Measurements from ENCODE around the gene STARD13.

The STARD13 gene

GRCh38 chr13:33279414-33280278 lies 5.9 kb downstream of the STARD13 start:
- no peak for DNase-seq (ENCODE audit: low spot score in 2 of 2)

DNA sequence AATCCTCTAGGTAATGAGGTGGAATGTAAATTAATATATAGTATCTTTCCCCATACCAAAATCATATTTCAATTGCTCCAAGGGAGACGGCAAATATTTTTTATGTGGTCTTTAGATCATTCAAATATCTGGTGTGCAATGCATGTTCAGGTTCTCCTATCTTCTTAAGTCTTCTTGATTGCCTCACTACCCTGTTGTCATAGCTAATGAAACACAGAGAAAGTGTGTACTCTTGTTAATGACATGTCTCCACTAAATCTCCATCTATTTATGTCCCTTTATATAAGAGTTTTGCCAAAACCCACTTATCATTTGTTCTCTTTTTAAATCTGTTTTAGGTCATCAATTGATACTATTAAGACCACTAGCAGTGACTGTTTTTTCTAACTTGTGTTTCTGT lies 6.6 kb downstream of the STARD13 start:
- ATAC-seq (replicated peaks; ENCODE audit: extremely low read depth, poor library complexity, severe bottlenecking) (no peak), DNase-seq (ENCODE audit: low spot score in 2 of 2) (no peak)
- Mint-ChIP-seq H3K36me3 (ENCODE audit: insufficient read depth) (no peaks in the 10 kb centered on the region), H3K4me1 (no peaks in the 10 kb centered on the region), H3K27me3 (peaks cover 17% of the 10 kb centered on the region), H3K4me3 (no peak overlapping the region), H3K9me3 (no peaks in the 10 kb centered on the region), H3K27ac (ENCODE audit: low read depth) (no peak overlapping the region)

More at GRCh38 chr13:33279414-33280278, 5.9 kb downstream of the STARD13 start:
- H3K36me3 Mint-ChIP-seq (ENCODE audit: insufficient read depth) = no peaks in the 10 kb centered on the region
- no peaks in the 10 kb centered on the region for H3K9me3 Mint-ChIP-seq
- no peaks in the 10 kb centered on the region for H3K4me1 Mint-ChIP-seq
- H3K27me3 Mint-ChIP-seq = peaks cover 18% of the 10 kb centered on the region
- H3K4me3 Mint-ChIP-seq = no peak overlapping the region
- no peak overlapping the region for H3K27ac Mint-ChIP-seq (ENCODE audit: low read depth)
- no peak for ATAC-seq (replicated peaks; ENCODE audit: extremely low read depth, poor library complexity, severe bottlenecking)

GRCh38 chr13:33277946-33278345 lies 7.6 kb downstream of the STARD13 start:
- Mint-ChIP-seq H3K27me3 (peaks cover 18% of the 10 kb centered on the region), H3K9me3 (no peaks in the 10 kb centered on the region), H3K4me1 (no peaks in the 10 kb centered on the region), H3K4me3 (no peak overlapping the region), H3K27ac (ENCODE audit: low read depth) (no peak overlapping the region), H3K36me3 (ENCODE audit: insufficient read depth) (no peaks in the 10 kb centered on the region)
- DNase-seq (ENCODE audit: low spot score in 2 of 2) = no peak
- ATAC-seq (replicated peaks; ENCODE audit: extremely low read depth, poor library complexity, severe bottlenecking) = no peak

DNA sequence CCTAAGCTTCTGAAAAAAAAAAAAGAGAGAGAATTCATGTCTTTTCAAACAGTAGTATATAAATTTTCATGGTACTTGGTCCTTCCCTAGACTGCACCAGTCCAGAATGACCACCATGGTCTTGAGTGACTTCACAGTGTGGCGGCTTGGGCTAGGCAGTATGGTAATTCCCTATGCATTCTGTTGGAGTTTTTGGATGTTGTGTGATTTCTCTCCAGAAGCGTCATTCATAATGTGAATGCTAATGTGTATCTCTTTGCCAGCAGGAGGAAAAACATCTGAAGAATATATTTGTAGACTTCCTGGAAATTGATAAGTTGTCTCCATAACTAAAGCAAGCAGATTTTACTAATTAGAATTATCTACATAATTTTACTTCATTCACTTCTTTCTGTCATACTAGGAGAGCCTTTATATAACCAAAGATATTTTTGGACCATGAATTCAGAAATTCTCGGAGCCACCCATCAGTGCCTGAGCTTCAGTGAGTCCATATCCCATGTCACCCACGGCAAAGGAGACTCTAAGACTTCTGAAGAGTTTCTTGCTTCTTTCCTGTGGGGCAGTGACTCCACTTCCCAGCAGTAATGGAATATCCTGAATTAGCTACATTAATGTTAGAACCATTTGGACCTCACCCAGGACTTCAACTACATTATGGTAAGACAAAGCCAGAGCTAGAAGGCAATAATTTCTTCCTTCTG lies 8.4 kb downstream of the STARD13 start:
- H3K27me3 Mint-ChIP-seq = peaks cover 18% of the 10 kb centered on the region
- no peaks in the 10 kb centered on the region for H3K4me1 Mint-ChIP-seq
- DNase-seq (ENCODE audit: low spot score in 2 of 2) (no peak), ATAC-seq (replicated peaks; ENCODE audit: extremely low read depth, poor library complexity, severe bottlenecking) (no peak)
- H3K36me3 Mint-ChIP-seq (ENCODE audit: insufficient read depth) = no peaks in the 10 kb centered on the region
- H3K9me3 Mint-ChIP-seq = no peaks in the 10 kb centered on the region
- no peak overlapping the region for H3K4me3 Mint-ChIP-seq
- no peak overlapping the region for H3K27ac Mint-ChIP-seq (ENCODE audit: low read depth)

GRCh38 chr13:33276570-33276969 lies 9.0 kb downstream of the STARD13 start:
- peaks cover 18% of the 10 kb centered on the region for H3K27me3 Mint-ChIP-seq
- H3K4me3 Mint-ChIP-seq = no peak overlapping the region
- no peak for ATAC-seq (replicated peaks; ENCODE audit: extremely low read depth, poor library complexity, severe bottlenecking)

GRCh38 chr13:33275916-33276315 lies 9.6 kb downstream of the STARD13 start:
- H3K4me3 Mint-ChIP-seq = no peak overlapping the region
- ATAC-seq (replicated peaks; ENCODE audit: extremely low read depth, poor library complexity, severe bottlenecking) (no peak), DNase-seq (ENCODE audit: low spot score in 2 of 2) (no peak)
- no peak overlapping the region for H3K27ac Mint-ChIP-seq (ENCODE audit: low read depth)
- peaks cover 18% of the 10 kb centered on the region for H3K27me3 Mint-ChIP-seq
- H3K9me3 Mint-ChIP-seq = no peaks in the 10 kb centered on the region
- H3K36me3 Mint-ChIP-seq (ENCODE audit: insufficient read depth) = no peaks in the 10 kb centered on the region
- no peaks in the 10 kb centered on the region for H3K4me1 Mint-ChIP-seq

More at GRCh38 chr13:33276570-33276969, 9.0 kb downstream of the STARD13 start:
- H3K4me1 Mint-ChIP-seq = no peaks in the 10 kb centered on the region
- no peak for DNase-seq (ENCODE audit: low spot score in 2 of 2)
- no peaks in the 10 kb centered on the region for H3K9me3 Mint-ChIP-seq
- no peaks in the 10 kb centered on the region for H3K36me3 Mint-ChIP-seq (ENCODE audit: insufficient read depth)
- no peak overlapping the region for H3K27ac Mint-ChIP-seq (ENCODE audit: low read depth)

DNA sequence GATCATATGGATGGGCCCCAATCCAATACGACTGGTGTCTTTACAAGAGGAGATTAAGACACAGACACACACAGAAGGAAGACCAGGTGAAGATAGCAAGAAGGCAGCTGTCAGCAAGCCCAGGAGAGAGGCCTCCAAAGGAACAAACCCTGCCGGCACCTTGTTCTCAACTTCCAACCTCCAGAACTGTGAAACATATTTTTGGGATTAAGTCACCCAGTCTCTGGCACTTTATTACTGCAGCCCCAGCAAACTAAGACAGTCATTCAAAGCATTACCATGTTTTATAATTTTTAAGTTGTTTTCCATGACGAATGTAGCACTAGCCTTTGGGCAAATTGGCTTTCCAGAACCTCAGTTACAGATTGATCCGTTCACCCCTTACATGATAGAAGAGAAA lies 11.3 kb downstream of the STARD13 start:
- H3K27me3 Mint-ChIP-seq = peaks cover 15% of the 10 kb centered on the region
- H3K36me3 Mint-ChIP-seq (ENCODE audit: insufficient read depth) = no peaks in the 10 kb centered on the region
- no peak for ATAC-seq (replicated peaks; ENCODE audit: extremely low read depth, poor library complexity, severe bottlenecking)
- no peak overlapping the region for H3K27ac Mint-ChIP-seq (ENCODE audit: low read depth)
- H3K9me3 Mint-ChIP-seq = no peaks in the 10 kb centered on the region
- no peak for DNase-seq (ENCODE audit: low spot score in 2 of 2)
- H3K4me3 Mint-ChIP-seq = no peak overlapping the region
- H3K4me1 Mint-ChIP-seq = no peaks in the 10 kb centered on the region

- Mint-ChIP-seq H3K4me1 (no peaks in the 10 kb centered on the region), H3K36me3 (ENCODE audit: insufficient read depth) (no peaks in the 10 kb centered on the region), H3K4me3 (no peak overlapping the region), H3K27ac (ENCODE audit: low read depth) (no peak overlapping the region), H3K9me3 (no peaks in the 10 kb centered on the region), H3K27me3 (peaks cover 8% of the 10 kb centered on the region)
- ATAC-seq (replicated peaks; ENCODE audit: extremely low read depth, poor library complexity, severe bottlenecking) (no peak), DNase-seq (ENCODE audit: low spot score in 2 of 2) (no peak)
These were observed 12.9 kb downstream of the STARD13 start for GRCh38 chr13:33272531-33273124.

DNA sequence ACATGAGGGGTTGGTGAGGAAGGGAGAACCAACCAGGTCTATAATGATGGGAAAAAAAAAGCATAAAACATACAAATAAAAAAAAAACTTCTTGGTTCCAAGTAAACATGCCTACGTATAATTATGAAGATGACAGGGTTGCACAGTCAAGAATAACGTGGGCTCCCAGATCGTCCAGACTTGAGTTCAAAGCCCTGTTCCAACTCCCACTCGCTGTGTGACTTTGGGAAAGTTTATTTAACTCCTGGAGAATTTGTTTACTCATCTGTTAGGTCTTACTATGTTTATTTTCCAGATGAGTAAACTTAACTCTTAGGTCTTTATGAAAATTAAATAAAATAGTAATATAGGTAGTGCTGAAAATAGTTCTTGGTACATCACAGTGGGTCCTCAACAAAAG lies 13.8 kb downstream of the STARD13 start:
- Mint-ChIP-seq H3K36me3 (ENCODE audit: insufficient read depth) (no peaks in the 10 kb centered on the region), H3K4me1 (no peaks in the 10 kb centered on the region), H3K9me3 (no peaks in the 10 kb centered on the region), H3K27me3 (peaks cover 8% of the 10 kb centered on the region), H3K4me3 (no peak overlapping the region), H3K27ac (ENCODE audit: low read depth) (no peak overlapping the region)
- DNase-seq (ENCODE audit: low spot score in 2 of 2) = no peak
- ATAC-seq (replicated peaks; ENCODE audit: extremely low read depth, poor library complexity, severe bottlenecking) = no peak

GRCh38 chr13:33270895-33271538 lies 14.5 kb downstream of the STARD13 start:
- DNase-seq (ENCODE audit: low spot score in 2 of 2) (no peak), ATAC-seq (replicated peaks; ENCODE audit: extremely low read depth, poor library complexity, severe bottlenecking) (no peak)
- H3K27me3 Mint-ChIP-seq = peaks cover 8% of the 10 kb centered on the region
- H3K4me1 Mint-ChIP-seq = no peaks in the 10 kb centered on the region
- H3K9me3 Mint-ChIP-seq = no peaks in the 10 kb centered on the region
- H3K27ac Mint-ChIP-seq (ENCODE audit: low read depth) = no peak overlapping the region
- H3K4me3 Mint-ChIP-seq = no peak overlapping the region
- no peaks in the 10 kb centered on the region for H3K36me3 Mint-ChIP-seq (ENCODE audit: insufficient read depth)

DNA sequence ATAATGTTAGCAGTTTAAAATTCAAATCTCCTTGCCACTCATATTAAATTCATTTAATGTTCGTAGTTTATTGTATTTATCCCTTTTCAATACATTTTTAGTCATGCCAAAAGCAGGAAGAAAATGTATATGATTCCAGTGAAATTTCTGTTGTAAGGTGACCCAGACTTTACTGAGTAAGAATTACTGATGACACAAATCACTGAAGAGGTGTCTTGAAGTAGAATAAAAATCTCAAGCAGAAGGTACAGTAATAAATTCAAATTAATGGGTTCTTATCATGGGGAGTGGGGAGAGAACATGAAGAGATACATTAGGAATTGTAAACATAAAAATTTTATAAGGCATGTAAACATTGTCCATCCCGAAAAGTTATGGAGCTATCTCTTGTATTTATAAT lies 19.9 kb downstream of the STARD13 start:
- DNase-seq (ENCODE audit: low spot score in 2 of 2) (no peak), ATAC-seq (replicated peaks; ENCODE audit: extremely low read depth, poor library complexity, severe bottlenecking) (no peak)
- H3K4me1 Mint-ChIP-seq = no peaks in the 10 kb centered on the region
- H3K27me3 Mint-ChIP-seq = no peaks in the 10 kb centered on the region
- H3K27ac Mint-ChIP-seq (ENCODE audit: low read depth) = no peak overlapping the region
- H3K4me3 Mint-ChIP-seq = no peak overlapping the region
- H3K36me3 Mint-ChIP-seq (ENCODE audit: insufficient read depth) = no peaks in the 10 kb centered on the region
- no peaks in the 10 kb centered on the region for H3K9me3 Mint-ChIP-seq

DNA sequence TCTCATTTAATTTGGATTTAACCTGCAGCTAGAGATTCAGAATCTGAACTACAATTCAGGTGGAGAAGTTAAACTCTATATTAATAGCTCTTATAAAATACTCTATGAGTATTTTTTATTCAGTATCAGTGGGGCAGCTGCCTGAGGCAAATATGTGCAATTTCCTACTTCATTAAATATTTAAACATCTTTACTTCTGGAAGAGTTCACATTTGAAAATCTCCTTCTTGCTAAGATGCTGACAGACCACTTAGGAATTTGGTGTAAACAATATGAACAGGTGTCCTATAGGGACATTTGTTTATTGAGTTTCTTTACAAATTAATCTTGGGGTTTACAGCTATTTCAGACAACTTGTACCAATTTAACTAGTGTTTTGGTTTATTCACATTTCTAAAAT lies 20.4 kb downstream of the STARD13 start:
- ATAC-seq (replicated peaks; ENCODE audit: extremely low read depth, poor library complexity, severe bottlenecking) (no peak), DNase-seq (ENCODE audit: low spot score in 2 of 2) (no peak)
- no peaks in the 10 kb centered on the region for H3K27me3 Mint-ChIP-seq
- H3K4me1 Mint-ChIP-seq = no peaks in the 10 kb centered on the region
- no peaks in the 10 kb centered on the region for H3K36me3 Mint-ChIP-seq (ENCODE audit: insufficient read depth)
- no peak overlapping the region for H3K4me3 Mint-ChIP-seq
- no peaks in the 10 kb centered on the region for H3K9me3 Mint-ChIP-seq
- no peak overlapping the region for H3K27ac Mint-ChIP-seq (ENCODE audit: low read depth)

All from central memory CD8-positive, alpha-beta T cell (primary cell).